GM12865 (cell line): ENCODE results near the gene SPRED2.

ENCODE experiments used
- DNase-seq: peaks from one replicate; pipeline ENCODE4 v3.0.0; 2010; ENCODE audit warnings: low read depth
- H3K4me3 ChIP-seq: 2 replicates; pipeline ENCODE4 v1.5.1; 2011; ENCODE audit warnings: mild to moderate bottlenecking, low read depth, low read length, control low read depth
- CTCF ChIP-seq: IDR thresholded peaks from 2 replicates; pipeline ENCODE4 v1.5.1; 2011; ENCODE audit warnings: low read length, control low read depth, low read depth, inconsistent platforms; ENCODE audit not compliant: insufficient read depth; ENCODE audit errors: missing control alignments

The SPRED2 gene

GRCh38 chr2:65475000-65475399, 42.6 kb upstream of the SPRED2 start:
- DNase-seq, result no peak
- H3K4me3 ChIP-seq, result no peak overlapping the region
- no peak for TF ChIP-seq CTCF

DNA sequence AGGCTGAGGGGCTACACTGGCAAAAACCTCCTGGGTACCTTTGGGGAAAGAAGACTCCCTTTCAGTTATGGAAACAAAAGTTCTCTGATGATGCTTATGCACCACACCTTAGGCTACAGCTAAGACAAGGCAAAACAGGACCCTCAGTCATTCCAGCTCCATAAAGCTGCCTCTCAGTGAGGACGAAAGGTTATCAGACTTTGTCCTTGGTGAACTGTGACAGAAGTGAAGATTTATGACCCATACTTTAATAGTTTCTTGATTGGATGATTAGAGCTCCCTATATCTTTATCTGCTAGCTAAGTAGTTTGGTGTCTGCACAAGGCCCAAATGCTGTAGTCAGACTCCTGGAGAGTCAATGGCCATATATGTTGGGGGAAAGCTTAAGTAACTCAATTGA, 40.6 kb upstream of the SPRED2 start:
- DNase-seq, result no peak
- H3K4me3 ChIP-seq, result no peak overlapping the region
- TF ChIP-seq CTCF, result no peak

GRCh38 chr2:65471409-65471808, 39.0 kb upstream of the SPRED2 start:
- no peak overlapping the region for H3K4me3 ChIP-seq
- no peak for DNase-seq
- no peak for TF ChIP-seq CTCF

- no peak for TF ChIP-seq CTCF
- H3K4me3 ChIP-seq, result no peak overlapping the region
- DNase-seq, result no peak
Measured at GRCh38 chr2:65466551-65466950, 34.2 kb upstream of the SPRED2 start.

DNA sequence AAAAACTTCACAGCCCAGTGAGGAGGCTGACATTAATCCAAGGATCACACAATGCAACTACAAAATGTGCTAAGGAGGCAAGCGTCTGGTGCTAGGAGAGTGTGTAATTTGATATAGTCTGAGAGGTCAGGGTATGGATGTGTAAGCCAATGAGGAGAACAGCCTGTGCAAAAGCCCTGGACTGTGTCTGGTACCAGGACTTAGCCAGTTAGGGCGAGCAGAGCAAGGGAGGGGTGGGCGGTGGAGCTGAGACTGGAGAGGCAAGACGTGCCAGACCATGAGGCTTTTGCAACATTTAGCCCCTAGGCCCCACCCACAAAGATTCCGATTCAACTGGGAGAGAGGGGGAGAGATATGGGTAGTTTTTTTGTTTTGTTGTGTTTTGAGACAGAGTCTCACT, 33.5 kb upstream of the SPRED2 start:
- TF ChIP-seq CTCF, result no peak
- DNase-seq, result no peak
- H3K4me3 ChIP-seq, result no peak overlapping the region

GRCh38 chr2:65465124-65465523, 32.7 kb upstream of the SPRED2 start:
- TF ChIP-seq CTCF, result no peak
- DNase-seq, result no peak
- H3K4me3 ChIP-seq, result no peak overlapping the region

GRCh38 chr2:65464604-65465003, 32.2 kb upstream of the SPRED2 start:
- no peak for TF ChIP-seq CTCF
- no peak overlapping the region for H3K4me3 ChIP-seq
- DNase-seq, result no peak
